Measurements from ENCODE around the gene LHPP. TPM values are rescaled to one million over a fixed set of nuclear protein-coding genes. Genes with fewer than 3 reads are reported as not detected.

Gene LHPP
- total RNA-seq, 2 donors from 2014 or later: 4.9 to 9.9 TPM

- no peaks in the 10 kb centered on the region for H3K36me3 ChIP-seq (replicated peaks in 1 of 2; ENCODE audit: insufficient read depth in 1 of 2, low read depth in 2 of 2)
- H3K4me3 ChIP-seq: no peak overlapping the region
- H3K4me1 ChIP-seq: no peaks in the 10 kb centered on the region
- ATAC-seq (no peak), DNase-seq (no peak)
- WGBS, 2 donors: 91% methylated on average over 11 of the region's 11 CpGs
- intact Hi-C loops (cut with DNase I): no loop called here
- no peak overlapping the region for H3K27ac ChIP-seq
- no peaks in the 10 kb centered on the region for H3K9me3 ChIP-seq
- no peak for TF ChIP-seq CTCF (IDR thresholded peaks at IDR 0.05)
- TF ChIP-seq POLR2A (IDR thresholded peaks at IDR 0.05): no peak
- no peaks in the 10 kb centered on the region for H3K27me3 ChIP-seq
Observed at GRCh38 chr10:124504711-124505110, 43.1 kb downstream of the LHPP start.

- ATAC-seq (no peak), DNase-seq (no peak)
- H3K4me1 ChIP-seq: no peaks in the 10 kb centered on the region
- WGBS, 2 donors: 42 to 57% methylated on average over 2 of the region's 2 CpGs
- TF ChIP-seq CTCF (IDR thresholded peaks at IDR 0.05): no peak
- no peak for TF ChIP-seq POLR2A (IDR thresholded peaks at IDR 0.05)
- H3K27ac ChIP-seq: no peak overlapping the region
- H3K27me3 ChIP-seq: no peaks in the 10 kb centered on the region
- H3K9me3 ChIP-seq: no peaks in the 10 kb centered on the region
- H3K4me3 ChIP-seq: no peak overlapping the region
- no peaks in the 10 kb centered on the region for H3K36me3 ChIP-seq (replicated peaks in 1 of 2; ENCODE audit: insufficient read depth in 1 of 2, low read depth in 2 of 2)
- intact Hi-C loops (cut with DNase I): no loop called here
Observed at GRCh38 chr10:124505279-124505678, 43.7 kb downstream of the LHPP start.

GRCh38 chr10:124508070-124508667 is 46.5 kb downstream of the LHPP start:
- DNase-seq (no peak), ATAC-seq (no peak)
- Histone ChIP-seq H3K36me3 (replicated peaks in 1 of 2; ENCODE audit: insufficient read depth in 1 of 2, low read depth in 2 of 2) (no peaks in the 10 kb centered on the region), H3K4me1 (no peaks in the 10 kb centered on the region), H3K27ac (no peak overlapping the region), H3K4me3 (no peak overlapping the region), H3K9me3 (no peaks in the 10 kb centered on the region), H3K27me3 (no peaks in the 10 kb centered on the region)
- TF ChIP-seq POLR2A (IDR thresholded peaks at IDR 0.05) (no peak), CTCF (IDR thresholded peaks at IDR 0.05) (no peak)
- WGBS, 2 donors: 86 to 90% methylated on average over 6 to 8 of the region's 8 CpGs
- intact Hi-C loops (cut with DNase I): no loop called here

DNA sequence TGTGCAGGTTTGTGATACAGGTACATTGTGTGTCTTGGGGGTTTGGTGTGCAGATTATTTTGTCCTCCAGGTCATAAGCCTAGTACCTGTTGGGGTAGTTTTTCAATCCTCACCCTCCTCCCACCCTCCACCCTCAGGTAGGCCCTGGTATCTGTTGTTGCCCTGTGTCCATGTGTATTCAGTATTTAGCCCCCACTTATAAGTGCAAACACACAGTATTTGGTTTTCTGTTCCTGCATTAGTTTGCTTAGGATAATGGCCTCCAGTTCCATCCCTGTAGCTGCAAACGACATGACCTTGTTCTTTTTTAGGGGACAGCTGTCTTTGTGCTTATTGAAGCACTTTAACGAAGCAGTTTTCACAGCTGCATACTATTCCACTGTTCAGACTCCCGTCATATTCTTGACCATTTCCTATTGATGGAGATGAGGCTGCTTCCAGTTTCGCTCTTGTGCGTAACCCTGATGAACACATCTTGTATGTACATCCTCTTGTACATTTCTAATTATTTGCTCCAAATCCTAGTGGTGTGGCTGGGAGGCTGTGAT is 47.4 kb downstream of the LHPP start:
- ATAC-seq (no peak), DNase-seq (no peak)
- Histone ChIP-seq H3K4me3 (no peak overlapping the region), H3K4me1 (no peaks in the 10 kb centered on the region), H3K36me3 (replicated peaks in 1 of 2; ENCODE audit: insufficient read depth in 1 of 2, low read depth in 2 of 2) (no peaks in the 10 kb centered on the region), H3K27ac (no peak overlapping the region), H3K9me3 (no peaks in the 10 kb centered on the region), H3K27me3 (no peaks in the 10 kb centered on the region)
- intact Hi-C loops (cut with DNase I): no loop called here
- TF ChIP-seq CTCF (IDR thresholded peaks at IDR 0.05): no peak
- no peak for TF ChIP-seq POLR2A (IDR thresholded peaks at IDR 0.05)
- 74 to 87% methylated on average over 5 of the region's 5 CpGs for WGBS, 2 donors
